ACC112 (cell line): ENCODE measurements around the gene HOXD10.

Experiments
- H2AFZ ChIP-seq: fragments of 200-600 bp; sonication (generic); one replicate; pipeline ENCODE4 v1.6.0; 2017; ENCODE audit warnings: antibody characterized with exemption, low read length; ENCODE audit not compliant: unreplicated experiment
- H3K27ac ChIP-seq: fragments of 200-600 bp; sonication (generic); 2 replicates; pipeline ENCODE4 v1.5.1; 2014; ENCODE audit warnings: low read depth, mild to moderate bottlenecking, antibody characterized with exemption, low read length, moderate library complexity
- H3K27me3 ChIP-seq: fragments of 200-600 bp; sonication (generic); 2 replicates; pipeline ENCODE4 v1.6.1; 2014; ENCODE audit warnings: mild to moderate bottlenecking, antibody characterized with exemption, low read length, moderate library complexity, mixed read lengths; ENCODE audit not compliant: insufficient read depth
- H3K36me3 ChIP-seq: fragments of 200-600 bp; sonication (generic); 2 replicates; pipeline ENCODE4 v1.6.1; 2016; ENCODE audit warnings: mild to moderate bottlenecking, antibody characterized with exemption, low read length, moderate library complexity, mixed read lengths; ENCODE audit not compliant: insufficient read depth
- H3K4me1 ChIP-seq: fragments of 200-600 bp; sonication (generic); one replicate; pipeline ENCODE4 v1.6.1; 2016; ENCODE audit warnings: low read length, mixed read lengths; ENCODE audit not compliant: insufficient read depth, unreplicated experiment, control insufficient read depth
- H3K4me3 ChIP-seq: fragments of 200-600 bp; sonication (generic); 2 replicates; pipeline ENCODE4 v1.5.1; 2014; ENCODE audit warnings: mild to moderate bottlenecking, low read depth, low read length
- H3K79me2 ChIP-seq: fragments of 200-600 bp; sonication (generic); one replicate; pipeline ENCODE4 v1.6.0; 2016; ENCODE audit warnings: low read length; ENCODE audit not compliant: control insufficient read depth, unreplicated experiment, insufficient read depth

The HOXD10 gene

DNA sequence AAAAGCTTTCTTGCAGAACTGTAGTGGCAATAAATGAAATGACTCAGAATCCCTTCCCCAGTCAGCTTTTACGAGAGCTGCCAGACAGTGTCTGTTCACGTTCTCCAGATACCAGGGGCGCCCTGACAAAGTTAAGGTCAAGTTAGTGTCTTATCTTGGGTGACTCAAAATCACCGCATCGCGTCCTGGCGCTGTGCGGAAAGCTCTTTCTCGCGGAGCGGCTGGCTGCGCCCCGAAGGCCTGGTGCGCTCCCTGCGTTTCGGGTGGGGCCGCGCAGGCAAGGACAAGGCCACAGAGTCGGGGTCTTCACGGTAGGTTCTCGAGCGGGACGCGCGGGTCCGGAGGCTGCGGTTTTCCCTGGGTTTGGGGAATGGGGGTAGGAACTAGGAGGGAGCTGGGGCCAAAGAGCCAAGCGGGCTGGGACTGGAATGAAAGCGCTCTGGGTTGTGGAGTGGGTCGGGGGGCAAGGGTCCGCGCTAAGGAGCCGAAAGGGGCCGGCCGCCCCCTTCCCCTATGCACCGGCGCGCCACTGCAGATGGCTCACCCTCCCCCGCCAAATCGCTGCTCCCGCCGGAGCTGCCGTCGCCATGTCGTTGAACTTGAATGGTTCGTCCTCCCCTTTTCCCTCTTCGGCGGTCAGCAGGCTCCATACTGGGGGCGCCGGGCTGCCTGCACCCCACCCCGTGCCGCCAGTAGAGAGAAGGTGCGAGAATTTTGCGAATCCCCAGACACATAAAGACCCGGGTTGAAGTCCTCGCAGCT is 12.1 kb upstream of the HOXD10 start:
- Histone ChIP-seq H2AFZ (no peak overlapping the region), H3K4me3 (peak overlapping the region; percentile 54), H3K27me3 (peaks cover 97% of the 10 kb centered on the region), H3K27ac (no peak overlapping the region), H3K4me1 (peaks cover 8% of the 10 kb centered on the region), H3K79me2 (no peaks in the 10 kb centered on the region), H3K36me3 (no peaks in the 10 kb centered on the region)

GRCh38 chr2:176105078-176105729 is 11.4 kb upstream of the HOXD10 start:
- Histone ChIP-seq H2AFZ (no peak overlapping the region), H3K27me3 (peaks cover 97% of the 10 kb centered on the region), H3K79me2 (no peaks in the 10 kb centered on the region), H3K4me1 (peaks cover 8% of the 10 kb centered on the region), H3K36me3 (no peaks in the 10 kb centered on the region), H3K4me3 (peak overlapping the region; percentile 54), H3K27ac (no peak overlapping the region)

GRCh38 chr2:176105730-176106580 is 10.6 kb upstream of the HOXD10 start:
- H3K27me3 ChIP-seq, result peaks cover 97% of the 10 kb centered on the region
- H3K79me2 ChIP-seq, result no peaks in the 10 kb centered on the region
- no peaks in the 10 kb centered on the region for H3K36me3 ChIP-seq
- H2AFZ ChIP-seq, result no peak overlapping the region
- no peak overlapping the region for H3K27ac ChIP-seq
- H3K4me1 ChIP-seq, result peaks cover 8% of the 10 kb centered on the region
- peak overlapping the region; percentile 65; the same call in 1 of the 2 replicates for H3K4me3 ChIP-seq

GRCh38 chr2:176106581-176107539 is 9.7 kb upstream of the HOXD10 start, which contains the start of gene HOXD11:
TSS of gene HOXD11 (plus strand) at chr2:176107280. CDS start at chr2:176107356, 76 bp downstream.
- Histone ChIP-seq H3K36me3 (no peaks in the 10 kb centered on the region), H3K27me3 (peaks cover 97% of the 10 kb centered on the region), H3K4me1 (peaks cover 8% of the 10 kb centered on the region), H3K27ac (no peak within 1 kb of the TSS), H2AFZ (no peak within 1 kb of the TSS), H3K4me3 (peak within 1 kb of the TSS; percentile 65), H3K79me2 (no peaks in the 10 kb centered on the region)

- H3K27ac ChIP-seq, result no peak overlapping the region
- peaks cover 8% of the 10 kb centered on the region for H3K4me1 ChIP-seq
- H3K27me3 ChIP-seq, result peaks cover 97% of the 10 kb centered on the region
- H2AFZ ChIP-seq, result no peak overlapping the region
- no peak overlapping the region for H3K4me3 ChIP-seq
- H3K79me2 ChIP-seq, result no peaks in the 10 kb centered on the region
- no peaks in the 10 kb centered on the region for H3K36me3 ChIP-seq
Observed at GRCh38 chr2:176107731-176108181, 8.8 kb upstream of the HOXD10 start.

DNA sequence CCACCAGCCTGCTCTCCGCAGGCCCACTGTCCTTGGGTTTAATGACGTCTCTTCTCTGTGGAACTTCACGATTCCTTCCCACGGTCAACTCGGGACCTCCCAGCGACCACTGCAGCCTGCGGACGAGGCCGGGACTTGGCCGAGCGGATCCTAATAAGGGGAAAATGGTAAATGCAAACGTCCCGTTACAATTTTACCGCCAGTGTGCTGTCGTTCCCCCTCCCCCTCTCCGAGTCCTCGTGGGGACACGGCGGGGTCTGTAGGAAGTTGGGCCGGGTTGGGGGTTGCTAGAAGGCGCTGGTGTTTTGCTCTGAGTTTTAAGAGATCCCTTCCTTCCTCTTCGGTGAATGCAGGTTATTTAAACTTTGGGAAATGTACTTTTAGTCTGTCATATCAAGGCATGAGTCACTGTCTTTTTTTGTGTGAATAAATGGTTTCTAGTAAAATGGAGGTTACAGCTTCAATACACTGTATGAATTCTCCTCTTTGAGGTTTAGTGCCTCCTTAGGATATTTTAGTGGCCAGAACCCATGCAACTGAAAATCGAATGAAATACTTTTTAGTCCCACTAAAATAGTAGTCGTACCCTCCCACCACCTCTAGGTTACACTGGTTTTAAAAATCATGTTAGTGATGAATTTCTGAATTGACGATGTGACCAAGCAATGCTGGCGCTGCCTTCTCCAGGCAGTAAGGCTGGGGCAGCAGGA is 7.2 kb upstream of the HOXD10 start:
- Histone ChIP-seq H3K27ac (no peak overlapping the region), H3K4me3 (peak overlapping the region; percentile 59), H3K27me3 (peaks cover 97% of the 10 kb centered on the region), H3K79me2 (no peaks in the 10 kb centered on the region), H3K36me3 (no peaks in the 10 kb centered on the region), H2AFZ (no peak overlapping the region), H3K4me1 (peaks cover 7% of the 10 kb centered on the region)

- Histone ChIP-seq H3K4me3 (no peak overlapping the region), H3K27ac (no peak overlapping the region), H3K27me3 (peaks cover 97% of the 10 kb centered on the region), H3K79me2 (no peaks in the 10 kb centered on the region), H3K36me3 (no peaks in the 10 kb centered on the region), H2AFZ (no peak overlapping the region), H3K4me1 (peaks cover under 1% of the 10 kb centered on the region)
Observed at GRCh38 chr2:176109946-176110345, 6.6 kb upstream of the HOXD10 start.

GRCh38 chr2:176110415-176111308 is 5.9 kb upstream of the HOXD10 start:
- Histone ChIP-seq H3K79me2 (no peaks in the 10 kb centered on the region), H3K4me3 (no peak overlapping the region), H3K27ac (no peak overlapping the region), H3K36me3 (no peaks in the 10 kb centered on the region), H3K27me3 (peaks cover 97% of the 10 kb centered on the region), H2AFZ (no peak overlapping the region), H3K4me1 (no peaks in the 10 kb centered on the region)

GRCh38 chr2:176111309-176111663 is 5.3 kb upstream of the HOXD10 start:
- H3K36me3 ChIP-seq, result no peaks in the 10 kb centered on the region
- no peak overlapping the region for H2AFZ ChIP-seq
- H3K27me3 ChIP-seq, result peaks cover 97% of the 10 kb centered on the region
- no peaks in the 10 kb centered on the region for H3K4me1 ChIP-seq
- no peak overlapping the region for H3K4me3 ChIP-seq
- no peaks in the 10 kb centered on the region for H3K79me2 ChIP-seq
- H3K27ac ChIP-seq, result no peak overlapping the region
